Stomach (tissue), 4 donors: Measurements from ENCODE around the gene SLC5A11.

Experiments used
- EP300 ChIP-seq: sonication (generic); formaldehyde crosslinking; IDR thresholded peaks from one replicate; pipeline ENCODE4 v1.6.1; 2017; ENCODE audit warnings: antibody characterized with exemption
- POLR2A ChIP-seq, 4 donors: fragments of 450-650 bp; IDR thresholded peaks; one replicate each; pipeline ENCODE4 v1.6.1; 2016; ENCODE audit warnings: antibody characterized with exemption in 4 of 4, control low read depth in 2 of 4, mild to moderate bottlenecking in 1 of 4, moderate library complexity in 1 of 4
- POLR2AphosphoS5 ChIP-seq, 3 donors: sonication (generic); formaldehyde crosslinking; IDR thresholded peaks; one replicate each; pipeline ENCODE4 v1.6.1; 2016; ENCODE audit warnings: antibody characterized with exemption in 3 of 3
- TF ChIP-seq, protein P1 (sequence below), 7 experiments: fragments of 450-650 bp in 4 of 7; fragments of 200-600 bp in 3 of 7; sonication (generic) in 3 of 7; IDR thresholded peaks; one replicate each; pipeline ENCODE4 v1.5.1; 2016 to 2019; ENCODE audit warnings: antibody characterized with exemption in 7 of 7, control low read depth in 2 of 7, mild to moderate bottlenecking in 1 of 7

DNA sequence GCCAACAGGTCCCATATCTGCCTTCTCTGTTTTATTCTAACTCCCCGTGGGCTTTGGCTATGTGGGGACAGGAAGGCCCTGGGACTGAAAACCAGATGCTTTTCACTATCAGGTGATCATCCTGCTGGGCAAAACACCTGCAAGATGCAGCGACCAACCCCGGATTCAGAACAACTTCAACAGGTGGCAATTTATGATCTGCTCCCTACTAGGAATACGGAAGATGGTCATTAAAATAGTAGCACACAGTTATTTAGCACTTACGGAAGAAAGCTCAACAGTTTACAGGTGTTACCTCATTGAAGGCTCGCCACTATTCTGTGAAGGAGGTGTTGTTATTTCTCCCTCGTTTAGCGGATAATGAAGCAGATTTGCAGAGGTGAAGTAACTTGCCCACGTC is 7.8 kb upstream of the SLC5A11 start:
- TF ChIP-seq EP300 = no peak
- TF ChIP-seq, protein P1, sequence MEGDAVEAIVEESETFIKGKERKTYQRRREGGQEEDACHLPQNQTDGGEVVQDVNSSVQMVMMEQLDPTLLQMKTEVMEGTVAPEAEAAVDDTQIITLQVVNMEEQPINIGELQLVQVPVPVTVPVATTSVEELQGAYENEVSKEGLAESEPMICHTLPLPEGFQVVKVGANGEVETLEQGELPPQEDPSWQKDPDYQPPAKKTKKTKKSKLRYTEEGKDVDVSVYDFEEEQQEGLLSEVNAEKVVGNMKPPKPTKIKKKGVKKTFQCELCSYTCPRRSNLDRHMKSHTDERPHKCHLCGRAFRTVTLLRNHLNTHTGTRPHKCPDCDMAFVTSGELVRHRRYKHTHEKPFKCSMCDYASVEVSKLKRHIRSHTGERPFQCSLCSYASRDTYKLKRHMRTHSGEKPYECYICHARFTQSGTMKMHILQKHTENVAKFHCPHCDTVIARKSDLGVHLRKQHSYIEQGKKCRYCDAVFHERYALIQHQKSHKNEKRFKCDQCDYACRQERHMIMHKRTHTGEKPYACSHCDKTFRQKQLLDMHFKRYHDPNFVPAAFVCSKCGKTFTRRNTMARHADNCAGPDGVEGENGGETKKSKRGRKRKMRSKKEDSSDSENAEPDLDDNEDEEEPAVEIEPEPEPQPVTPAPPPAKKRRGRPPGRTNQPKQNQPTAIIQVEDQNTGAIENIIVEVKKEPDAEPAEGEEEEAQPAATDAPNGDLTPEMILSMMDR (IDR thresholded peaks at IDR 0.05) = no peak
- no peak for TF ChIP-seq POLR2A (IDR thresholded peaks at IDR 0.05)
- TF ChIP-seq POLR2AphosphoS5 (IDR thresholded peaks at IDR 0.05) = no peak
